ENCODE measurements around the gene FRMD4A.

GRCh38 chr10:13634207-13634606 is 696.5 kb downstream of the FRMD4A start:
- TF ChIP-seq CTCF (IDR thresholded peaks at IDR 0.05) (no peak), ZFX (IDR thresholded peaks at IDR 0.05; ENCODE audit: borderline replicate concordance) (no peak)
